ENCODE data around the gene MRPL36.

GRCh38 chr5:1772634-1773033 lies 27.0 kb downstream of the MRPL36 start:
- TF ChIP-seq CTCF (IDR thresholded peaks at IDR 0.05) (no peak), POLR2A (IDR thresholded peaks at IDR 0.05) (no peak), EP300 (IDR thresholded peaks at IDR 0.05) (no peak)

Data from ovary (tissue), 3 donors.